ENCODE data around the gene CTTN.

Gene CTTN

DNA sequence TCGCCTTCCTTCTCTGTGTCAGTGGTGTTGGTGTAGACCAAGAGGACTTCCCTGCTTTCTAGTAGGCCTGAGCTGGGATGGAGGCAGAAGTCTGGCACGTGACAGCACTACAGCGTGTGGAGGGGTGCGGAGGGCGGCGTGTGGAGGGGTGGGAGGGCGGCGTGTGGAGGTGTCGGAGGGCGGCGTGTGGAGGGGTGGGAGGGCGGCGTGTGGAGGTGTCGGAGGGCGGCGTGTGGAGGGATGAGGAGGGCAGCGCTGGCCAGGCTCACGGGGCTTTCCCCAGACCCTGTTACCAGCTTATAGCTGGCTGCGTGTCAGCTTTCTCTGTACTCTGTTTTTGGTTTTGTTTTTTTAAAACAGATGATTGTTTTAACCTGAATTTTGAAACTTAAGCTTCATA is 45.7 kb upstream of the CTTN start:
- Histone ChIP-seq H3K4me1 (ENCODE audit: control insufficient read depth, insufficient read depth, low read depth, low read length) (no peaks in the 10 kb centered on the region), H2BK5ac (ENCODE audit: low read depth, low read length, poor library complexity, severe bottlenecking) (no peak overlapping the region), H4K91ac (ENCODE audit: low read length) (no peak overlapping the region), H3K9ac (ENCODE audit: low read length) (no peak overlapping the region), H3K4ac (ENCODE audit: low read depth in 1 of 2, low read length in 2 of 2) (no peak overlapping the region), H3K9me3 (ENCODE audit: control insufficient read depth, low read length) (no peaks in the 10 kb centered on the region), H3K18ac (ENCODE audit: low read depth in 1 of 2, low read length in 2 of 2) (no peak overlapping the region), H2AFZ (ENCODE audit: low read depth, low read length) (no peak overlapping the region), H3K23ac (ENCODE audit: low read length in 2 of 2) (no peak overlapping the region), H2BK15ac (ENCODE audit: low read depth, poor library complexity, severe bottlenecking) (no peak overlapping the region), H2BK12ac (ENCODE audit: low read length in 2 of 2) (no peak overlapping the region), H3K79me1 (replicated peaks; ENCODE audit: low read length, poor library complexity, severe bottlenecking) (peaks cover 35% of the 10 kb centered on the region), H3K4me3 (ENCODE audit: insufficient read depth in 1 of 2, low read depth in 1 of 2, low read length in 2 of 2) (no peak overlapping the region), H2AK5ac (ENCODE audit: low read length, severe bottlenecking) (no peak overlapping the region), H2BK120ac (ENCODE audit: low read depth, low read length) (no peak overlapping the region), H3K27me3 (ENCODE audit: control insufficient read depth in 1 of 2, insufficient read depth in 1 of 2, low read length in 2 of 2) (no peaks in the 10 kb centered on the region), H3K27ac (ENCODE audit: low read length, poor library complexity, severe bottlenecking) (no peak overlapping the region), H4K8ac (ENCODE audit: low read length) (no peak overlapping the region), H3K36me3 (ENCODE audit: control insufficient read depth in 1 of 2, insufficient read depth in 2 of 2, low read depth in 1 of 2, low read length in 2 of 2) (peaks cover 45 to 89% of the 10 kb centered on the region in 2 experiments), H3K14ac (ENCODE audit: low read length in 2 of 2) (no peak overlapping the region), H3K4me2 (ENCODE audit: low read length, poor library complexity, severe bottlenecking) (no peak overlapping the region)
- 98% methylated on average over 11 of the region's 19 CpGs for WGBS
- DNase-seq: no peak

DNA sequence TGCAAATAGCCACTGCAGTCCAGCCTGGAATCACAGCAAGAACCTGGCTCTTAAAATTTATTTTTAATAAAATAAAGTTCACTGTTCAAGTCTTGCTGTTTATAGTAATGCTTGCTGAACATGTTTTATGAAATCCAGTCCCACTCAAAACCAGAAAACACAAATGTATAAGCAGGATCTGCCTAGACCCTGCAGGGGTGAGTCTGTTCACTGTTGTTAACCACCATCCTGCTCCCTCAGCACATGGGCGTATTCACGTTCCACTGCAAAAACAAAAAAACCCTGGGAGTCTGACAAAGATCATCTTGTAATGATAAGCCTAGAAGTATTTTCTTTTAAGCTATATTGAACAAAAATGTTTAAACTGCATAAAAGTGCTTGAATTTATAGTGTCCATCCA is 45.0 kb upstream of the CTTN start:
- no CpG with 5 or more reads among the region's 2 CpGs for WGBS

DNA sequence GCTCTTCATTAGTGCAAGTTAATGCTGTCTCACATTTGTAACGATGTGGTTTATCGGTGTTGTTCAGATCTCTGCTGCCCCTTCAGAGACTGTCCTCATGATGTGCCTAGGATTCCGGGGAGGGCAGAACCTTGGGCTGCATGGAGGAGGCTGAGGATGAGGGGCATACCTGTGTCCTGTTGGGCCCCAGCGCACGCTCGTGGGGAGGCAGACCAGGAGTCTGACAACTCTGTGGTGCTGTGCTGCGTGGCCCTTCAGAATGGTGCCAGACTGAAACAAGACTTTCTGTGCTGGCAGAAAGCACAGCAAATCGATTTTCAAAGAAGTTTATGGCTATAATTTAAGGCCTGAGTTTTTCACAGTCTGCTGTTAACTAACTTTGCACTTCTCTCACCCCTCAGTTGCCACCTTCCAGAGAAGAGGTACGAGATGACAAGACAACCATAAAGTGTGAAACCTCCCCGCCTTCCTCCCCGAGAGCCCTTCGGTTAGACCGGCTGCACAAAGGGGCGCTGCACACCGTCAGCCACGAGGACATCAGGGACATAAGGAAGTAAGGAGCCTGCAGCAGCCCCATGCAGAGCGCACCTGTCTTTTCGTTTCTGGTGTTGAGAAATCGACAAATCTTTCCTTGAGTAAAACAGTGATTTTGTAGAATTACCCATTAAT is 44.3 kb upstream of the CTTN start:
- Histone ChIP-seq H2BK5ac (ENCODE audit: low read depth, low read length, poor library complexity, severe bottlenecking) (no peak overlapping the region), H3K9me3 (ENCODE audit: control insufficient read depth, low read length) (no peaks in the 10 kb centered on the region), H3K79me1 (replicated peaks; ENCODE audit: low read length, poor library complexity, severe bottlenecking) (peaks cover 36% of the 10 kb centered on the region), H3K36me3 (ENCODE audit: control insufficient read depth in 1 of 2, insufficient read depth in 2 of 2, low read depth in 1 of 2, low read length in 2 of 2) (peaks cover 45 to 91% of the 10 kb centered on the region in 2 experiments), H3K27ac (ENCODE audit: low read length, poor library complexity, severe bottlenecking) (no peak overlapping the region), H3K9ac (ENCODE audit: low read length) (no peak overlapping the region), H4K8ac (ENCODE audit: low read length) (no peak overlapping the region), H3K27me3 (ENCODE audit: control insufficient read depth in 1 of 2, insufficient read depth in 1 of 2, low read length in 2 of 2) (no peaks in the 10 kb centered on the region), H3K4ac (ENCODE audit: low read depth in 1 of 2, low read length in 2 of 2) (no peak overlapping the region), H3K4me2 (ENCODE audit: low read length, poor library complexity, severe bottlenecking) (no peak overlapping the region), H3K18ac (ENCODE audit: low read depth in 1 of 2, low read length in 2 of 2) (no peak overlapping the region), H3K14ac (ENCODE audit: low read length in 2 of 2) (no peak overlapping the region), H4K91ac (ENCODE audit: low read length) (no peak overlapping the region), H3K4me1 (ENCODE audit: control insufficient read depth, insufficient read depth, low read depth, low read length) (no peaks in the 10 kb centered on the region), H2BK12ac (ENCODE audit: low read length in 2 of 2) (no peak overlapping the region), H3K23ac (ENCODE audit: low read length in 2 of 2) (no peak overlapping the region), H2AK5ac (ENCODE audit: low read length, severe bottlenecking) (no peak overlapping the region), H2AFZ (ENCODE audit: low read depth, low read length) (no peak overlapping the region), H3K4me3 (ENCODE audit: insufficient read depth in 1 of 2, low read depth in 1 of 2, low read length in 2 of 2) (no peak overlapping the region), H2BK15ac (ENCODE audit: low read depth, poor library complexity, severe bottlenecking) (no peak overlapping the region), H2BK120ac (ENCODE audit: low read depth, low read length) (no peak overlapping the region)
- 96% methylated on average over 16 of the region's 19 CpGs for WGBS
- DNase-seq: no peak

More for the DNA sequence above, 45.0 kb upstream of the CTTN start:
- no peak overlapping the region for H3K4ac ChIP-seq (ENCODE audit: low read depth in 1 of 2, low read length in 2 of 2)
- no peak overlapping the region for H3K9ac ChIP-seq (ENCODE audit: low read length)
- no peaks in the 10 kb centered on the region for H3K9me3 ChIP-seq (ENCODE audit: control insufficient read depth, low read length)
- no peak overlapping the region for H4K91ac ChIP-seq (ENCODE audit: low read length)
- H2BK12ac ChIP-seq (ENCODE audit: low read length in 2 of 2): no peak overlapping the region
- H3K23ac ChIP-seq (ENCODE audit: low read length in 2 of 2): no peak overlapping the region
- no peak overlapping the region for H2AFZ ChIP-seq (ENCODE audit: low read depth, low read length)
- no peak overlapping the region for H2AK5ac ChIP-seq (ENCODE audit: low read length, severe bottlenecking)
- no peak overlapping the region for H3K14ac ChIP-seq (ENCODE audit: low read length in 2 of 2)
- H3K36me3 ChIP-seq (ENCODE audit: control insufficient read depth in 1 of 2, insufficient read depth in 2 of 2, low read depth in 1 of 2, low read length in 2 of 2): peaks cover 44 to 91% of the 10 kb centered on the region in 2 experiments
- H3K79me1 ChIP-seq (replicated peaks; ENCODE audit: low read length, poor library complexity, severe bottlenecking): peaks cover 32% of the 10 kb centered on the region
- no peak for DNase-seq
- H3K4me2 ChIP-seq (ENCODE audit: low read length, poor library complexity, severe bottlenecking): no peak overlapping the region
- no peaks in the 10 kb centered on the region for H3K4me1 ChIP-seq (ENCODE audit: control insufficient read depth, insufficient read depth, low read depth, low read length)
- no peak overlapping the region for H2BK5ac ChIP-seq (ENCODE audit: low read depth, low read length, poor library complexity, severe bottlenecking)
- H3K18ac ChIP-seq (ENCODE audit: low read depth in 1 of 2, low read length in 2 of 2): no peak overlapping the region
- no peak overlapping the region for H3K27ac ChIP-seq (ENCODE audit: low read length, poor library complexity, severe bottlenecking)
- no peaks in the 10 kb centered on the region for H3K27me3 ChIP-seq (ENCODE audit: control insufficient read depth in 1 of 2, insufficient read depth in 1 of 2, low read length in 2 of 2)
- H2BK15ac ChIP-seq (ENCODE audit: low read depth, poor library complexity, severe bottlenecking): no peak overlapping the region
- no peak overlapping the region for H4K8ac ChIP-seq (ENCODE audit: low read length)
- H2BK120ac ChIP-seq (ENCODE audit: low read depth, low read length): no peak overlapping the region
- no peak overlapping the region for H3K4me3 ChIP-seq (ENCODE audit: insufficient read depth in 1 of 2, low read depth in 1 of 2, low read length in 2 of 2)

DNA sequence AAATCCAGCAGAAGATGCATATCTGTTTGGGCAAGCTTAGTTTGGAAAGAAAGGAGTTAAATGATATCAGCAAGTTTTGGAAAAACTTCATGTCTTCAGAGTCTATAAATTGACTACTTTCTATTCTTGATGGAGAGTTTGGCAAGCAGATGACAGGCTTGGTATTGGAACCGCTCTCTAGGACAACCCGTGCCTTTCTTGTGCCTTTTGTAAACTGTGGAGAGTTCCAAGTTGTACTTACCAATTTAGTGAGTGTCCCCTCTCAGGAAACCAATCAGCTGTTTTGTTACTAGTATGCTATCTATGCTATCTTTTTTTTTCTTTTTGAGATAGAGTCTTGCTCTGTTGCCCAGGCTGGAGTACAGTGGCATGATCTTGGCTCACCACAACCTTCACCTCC is 43.7 kb upstream of the CTTN start:
- Histone ChIP-seq H3K4me3 (ENCODE audit: insufficient read depth in 1 of 2, low read depth in 1 of 2, low read length in 2 of 2) (no peak overlapping the region), H2BK15ac (ENCODE audit: low read depth, poor library complexity, severe bottlenecking) (no peak overlapping the region), H3K9ac (ENCODE audit: low read length) (no peak overlapping the region), H4K8ac (ENCODE audit: low read length) (no peak overlapping the region), H3K14ac (ENCODE audit: low read length in 2 of 2) (no peak overlapping the region), H2AK5ac (ENCODE audit: low read length, severe bottlenecking) (no peak overlapping the region), H3K36me3 (ENCODE audit: control insufficient read depth in 1 of 2, insufficient read depth in 2 of 2, low read depth in 1 of 2, low read length in 2 of 2) (peaks cover 46 to 91% of the 10 kb centered on the region in 2 experiments), H3K27me3 (ENCODE audit: control insufficient read depth in 1 of 2, insufficient read depth in 1 of 2, low read length in 2 of 2) (no peaks in the 10 kb centered on the region), H3K9me3 (ENCODE audit: control insufficient read depth, low read length) (no peaks in the 10 kb centered on the region), H3K4ac (ENCODE audit: low read depth in 1 of 2, low read length in 2 of 2) (no peak overlapping the region), H3K18ac (ENCODE audit: low read depth in 1 of 2, low read length in 2 of 2) (no peak overlapping the region), H3K4me1 (ENCODE audit: control insufficient read depth, insufficient read depth, low read depth, low read length) (no peaks in the 10 kb centered on the region), H3K4me2 (ENCODE audit: low read length, poor library complexity, severe bottlenecking) (no peak overlapping the region), H3K79me1 (replicated peaks; ENCODE audit: low read length, poor library complexity, severe bottlenecking) (peaks cover 37% of the 10 kb centered on the region), H2BK120ac (ENCODE audit: low read depth, low read length) (no peak overlapping the region), H3K23ac (ENCODE audit: low read length in 2 of 2) (no peak overlapping the region), H4K91ac (ENCODE audit: low read length) (no peak overlapping the region), H3K27ac (ENCODE audit: low read length, poor library complexity, severe bottlenecking) (no peak overlapping the region), H2BK5ac (ENCODE audit: low read depth, low read length, poor library complexity, severe bottlenecking) (no peak overlapping the region), H2AFZ (ENCODE audit: low read depth, low read length) (no peak overlapping the region), H2BK12ac (ENCODE audit: low read length in 2 of 2) (no peak overlapping the region)
- no peak for DNase-seq
- WGBS: 100% methylated on average over 2 of the region's 2 CpGs

All from mesenchymal stem cell (in vitro differentiated cells and primary cell).